Trophoblast cell (in vitro differentiated cells and primary cell): ENCODE data around the gene STOM.

Experiments used
- DNase-seq, 2 donors: peaks; one replicate each; pipeline ENCODE4 v3.0.0-alpha.2; 2016
- H2AFZ ChIP-seq: 2 replicates; pipeline ENCODE4 v1.6.1; 2013; ENCODE audit warnings: low read length, moderate library complexity, mild to moderate bottlenecking; ENCODE audit not compliant: insufficient read depth, poor library complexity
- H2AK5ac ChIP-seq: 2 replicates; pipeline ENCODE4 v1.6.1; 2013; ENCODE audit warnings: mild to moderate bottlenecking, low read length
- H2BK120ac ChIP-seq: 2 replicates; pipeline ENCODE4 v1.6.1; 2013; ENCODE audit warnings: low read length, mild to moderate bottlenecking, moderate library complexity; ENCODE audit not compliant: insufficient read depth, poor library complexity
- H2BK12ac ChIP-seq: 2 replicates; pipeline ENCODE4 v1.6.1; 2013; ENCODE audit warnings: mild to moderate bottlenecking, low read length, moderate library complexity
- H2BK5ac ChIP-seq: 2 replicates; pipeline ENCODE4 v1.6.1; 2013; ENCODE audit warnings: low read length, low read depth, moderate library complexity, mild to moderate bottlenecking; ENCODE audit not compliant: poor library complexity
- H3K14ac ChIP-seq: 2 replicates; pipeline ENCODE4 v1.6.1; 2013; ENCODE audit warnings: mild to moderate bottlenecking, low read length
- H3K18ac ChIP-seq: 2 replicates; pipeline ENCODE4 v1.6.1; 2013; ENCODE audit warnings: mild to moderate bottlenecking, low read length
- H3K23ac ChIP-seq: 2 replicates; pipeline ENCODE4 v1.6.1; 2013; ENCODE audit warnings: low read length
- H3K27ac ChIP-seq: 2 replicates; pipeline ENCODE4 v1.5.1; 2013; ENCODE audit warnings: low read depth, mild to moderate bottlenecking, inconsistent platforms, low read length, moderate library complexity
- H3K27me3 ChIP-seq: 2 replicates; pipeline ENCODE4 v1.6.1; 2013; ENCODE audit warnings: inconsistent platforms, mild to moderate bottlenecking, low read length, moderate library complexity; ENCODE audit not compliant: insufficient read depth
- H3K36me3 ChIP-seq, 2 experiments: 1 replicate in 1 of 2; 2 replicates in 1 of 2; pipeline ENCODE4 v1.6.1; 2013; ENCODE audit warnings: low read length in 2 of 2, mild to moderate bottlenecking in 2 of 2, moderate library complexity in 1 of 2; ENCODE audit not compliant: insufficient read depth in 2 of 2, control insufficient read depth in 1 of 2
- H3K4ac ChIP-seq: 2 replicates; pipeline ENCODE4 v1.6.1; 2013; ENCODE audit warnings: low read depth, mild to moderate bottlenecking, low read length, moderate library complexity
- H3K4me1 ChIP-seq, 2 experiments: 1 replicate in 1 of 2; 2 replicates in 1 of 2; pipeline ENCODE4 v1.6.1; 2013; ENCODE audit warnings: low read length in 2 of 2, mild to moderate bottlenecking in 2 of 2, moderate library complexity in 1 of 2; ENCODE audit not compliant: insufficient read depth in 2 of 2, control insufficient read depth in 1 of 2
- H3K4me2 ChIP-seq: 2 replicates; pipeline ENCODE4 v1.6.1; 2013; ENCODE audit warnings: inconsistent platforms, mild to moderate bottlenecking, low read length, moderate library complexity
- H3K4me3 ChIP-seq: 2 replicates; pipeline ENCODE4 v1.5.1; 2013; ENCODE audit warnings: mild to moderate bottlenecking, low read depth, low read length, inconsistent platforms
- H3K79me1 ChIP-seq: one replicate; pipeline ENCODE4 v1.6.1; 2013; ENCODE audit warnings: low read length
- H3K79me2 ChIP-seq: 2 replicates; pipeline ENCODE4 v1.6.1; 2013; ENCODE audit warnings: low read length, mild to moderate bottlenecking; ENCODE audit not compliant: control insufficient read depth, insufficient read depth, poor library complexity
- H3K9ac ChIP-seq: 2 replicates; pipeline ENCODE4 v1.6.1; 2013; ENCODE audit warnings: mild to moderate bottlenecking, low read length
- H3K9me3 ChIP-seq: 2 replicates; pipeline ENCODE4 v1.6.1; 2013; ENCODE audit warnings: low read depth, mild to moderate bottlenecking, control low read depth, inconsistent platforms, low read length; ENCODE audit not compliant: insufficient read depth
- H4K12ac ChIP-seq: 2 replicates; pipeline ENCODE4 v1.6.1; 2013; ENCODE audit warnings: low read depth, mild to moderate bottlenecking, low read length, moderate library complexity
- H4K8ac ChIP-seq: 2 replicates; pipeline ENCODE4 v1.6.1; 2013; ENCODE audit warnings: low read depth, mild to moderate bottlenecking, low read length, moderate library complexity
- H4K91ac ChIP-seq: one replicate; pipeline ENCODE4 v1.6.1; 2013; ENCODE audit warnings: low read depth, mild to moderate bottlenecking, low read length, moderate library complexity
- WGBS: extraction: QIAGEN DNeasy Blood & Tissue Kit; methylation state at CpG from one replicate; pipeline ENCODE4 v1.1.7; 2013; ENCODE audit warnings: missing lambda C conversion rate; ENCODE audit not compliant: insufficient read length, insufficient coverage; ENCODE audit errors: extremely low coverage; 5-methylcytosine and 5-hydroxymethylcytosine counted together

STOM gene

GRCh38 chr9:121301881-121302286 is 68.2 kb downstream of the STOM start:
- Histone ChIP-seq H3K79me1 (peaks cover 4% of the 10 kb centered on the region), H3K14ac (no peak overlapping the region), H2AFZ (no peak overlapping the region), H3K27ac (no peak overlapping the region), H3K4me2 (no peak overlapping the region), H3K79me2 (no peaks in the 10 kb centered on the region), H3K4me3 (no peak overlapping the region), H3K9ac (no peak overlapping the region), H2BK5ac (no peak overlapping the region), H3K23ac (no peak overlapping the region), H3K36me3 (peaks cover 29 to 35% of the 10 kb centered on the region in 2 experiments), H3K9me3 (no peaks in the 10 kb centered on the region), H3K4me1 (peaks cover 6 to 10% of the 10 kb centered on the region in 2 experiments), H2AK5ac (no peak overlapping the region), H4K8ac (no peak overlapping the region), H4K91ac (no peak overlapping the region), H3K27me3 (no peaks in the 10 kb centered on the region), H4K12ac (no peak overlapping the region), H2BK12ac (no peak overlapping the region), H3K4ac (no peak overlapping the region), H3K18ac (no peak overlapping the region), H2BK120ac (no peak overlapping the region)
- no peak for DNase-seq
- no CpG with 5 or more reads among the region's 11 CpGs for WGBS

GRCh38 chr9:121300283-121301119 is 69.5 kb downstream of the STOM start:
- Histone ChIP-seq H4K91ac (no peak overlapping the region), H4K8ac (no peak overlapping the region), H3K4me2 (peak overlapping the region; percentile 91), H3K23ac (no peak overlapping the region), H4K12ac (no peak overlapping the region), H3K4me1 (peaks cover 9 to 13% of the 10 kb centered on the region in 2 experiments), H2BK12ac (no peak overlapping the region), H3K18ac (peak overlapping the region; percentile 34), H3K36me3 (peaks cover 32 to 40% of the 10 kb centered on the region in 2 experiments), H3K9me3 (no peaks in the 10 kb centered on the region), H3K4me3 (no peak overlapping the region), H3K27ac (no peak overlapping the region), H3K27me3 (no peaks in the 10 kb centered on the region), H3K9ac (no peak overlapping the region), H2AFZ (no peak overlapping the region), H3K79me1 (peaks cover 4% of the 10 kb centered on the region), H2AK5ac (no peak overlapping the region), H2BK120ac (no peak overlapping the region), H3K4ac (no peak overlapping the region), H3K79me2 (no peaks in the 10 kb centered on the region), H2BK5ac (no peak overlapping the region), H3K14ac (no peak overlapping the region)
- DNase-seq, result no peak
- no CpG with 5 or more reads among the region's 13 CpGs for WGBS

- Histone ChIP-seq H3K14ac (no peak overlapping the region), H3K79me1 (peaks cover 4% of the 10 kb centered on the region), H3K9ac (peak overlapping the region; percentile 24), H2BK5ac (no peak overlapping the region), H3K79me2 (no peaks in the 10 kb centered on the region), H3K9me3 (no peaks in the 10 kb centered on the region), H3K4ac (peak overlapping the region; percentile 33), H2AK5ac (no peak overlapping the region), H3K27me3 (no peaks in the 10 kb centered on the region), H2BK120ac (no peak overlapping the region), H3K27ac (no peak overlapping the region), H3K36me3 (peaks cover 31 to 38% of the 10 kb centered on the region in 2 experiments), H2BK12ac (peak overlapping the region; percentile 8), H4K91ac (peak overlapping the region; percentile 28), H3K4me2 (peak overlapping the region; percentile 91), H3K4me3 (peak overlapping the region; percentile 67), H3K23ac (no peak overlapping the region), H4K12ac (peak overlapping the region; percentile 22), H3K4me1 (peaks cover 9 to 13% of the 10 kb centered on the region in 2 experiments), H3K18ac (no peak overlapping the region), H4K8ac (peak overlapping the region; percentile 63), H2AFZ (no peak overlapping the region)
- whole genome bisulfite sequencing, result no CpG with 5 or more reads among the region's 74 CpGs
- DNase-seq, result peak in 1 of 2 donors; percentile 15
These were observed 70.4 kb downstream of the STOM start for GRCh38 chr9:121299467-121300282.

GRCh38 chr9:121298689-121299466 is 71.2 kb downstream of the STOM start:
- peak overlapping the region; percentile 8 for H2BK12ac ChIP-seq
- peaks cover 25 to 30% of the 10 kb centered on the region in 2 experiments for H3K36me3 ChIP-seq
- peaks cover 9 to 13% of the 10 kb centered on the region in 2 experiments for H3K4me1 ChIP-seq
- H3K79me1 ChIP-seq, result peaks cover 4% of the 10 kb centered on the region
- DNase-seq, result peak in 1 of 2 donors; percentile 16
- peak overlapping the region; percentile 67 for H3K4me3 ChIP-seq
- H3K27ac ChIP-seq, result no peak overlapping the region
- H3K4me2 ChIP-seq, result peak overlapping the region; percentile 91
- no peak overlapping the region for H3K23ac ChIP-seq
- no peaks in the 10 kb centered on the region for H3K27me3 ChIP-seq
- peak overlapping the region; percentile 20 for H4K91ac ChIP-seq
- no peaks in the 10 kb centered on the region for H3K79me2 ChIP-seq
- no peak overlapping the region for H2BK5ac ChIP-seq
- H4K8ac ChIP-seq, result peak overlapping the region; percentile 58
- no peak overlapping the region for H3K14ac ChIP-seq
- no peaks in the 10 kb centered on the region for H3K9me3 ChIP-seq
- no CpG with 5 or more reads among the region's 13 CpGs for WGBS
- no peak overlapping the region for H2BK120ac ChIP-seq
- H3K18ac ChIP-seq, result no peak overlapping the region
- H3K9ac ChIP-seq, result no peak overlapping the region
- peak overlapping the region; percentile 22 for H4K12ac ChIP-seq
- H2AFZ ChIP-seq, result peak overlapping the region; percentile 13
- no peak overlapping the region for H2AK5ac ChIP-seq
- H3K4ac ChIP-seq, result no peak overlapping the region
